Uterus (tissue), 2 donors: ENCODE data around the gene CDX1.

Experiments
- POLR2A ChIP-seq, 2 donors: fragments of 450-650 bp; IDR thresholded peaks; one replicate each; pipeline ENCODE4 v1.6.1; 2016; ENCODE audit warnings: antibody characterized with exemption in 2 of 2, mild to moderate bottlenecking in 1 of 2, moderate library complexity in 1 of 2
- TF ChIP-seq, protein P1 (sequence below), 4 experiments: fragments of 200-600 bp in 2 of 4; fragments of 450-650 bp in 2 of 4; sonication (generic) in 2 of 4; IDR thresholded peaks; one replicate each; pipeline ENCODE4 v1.5.1; 2016 to 2019; ENCODE audit warnings: antibody characterized with exemption in 4 of 4, mild to moderate bottlenecking in 2 of 4, moderate library complexity in 1 of 4

DNA sequence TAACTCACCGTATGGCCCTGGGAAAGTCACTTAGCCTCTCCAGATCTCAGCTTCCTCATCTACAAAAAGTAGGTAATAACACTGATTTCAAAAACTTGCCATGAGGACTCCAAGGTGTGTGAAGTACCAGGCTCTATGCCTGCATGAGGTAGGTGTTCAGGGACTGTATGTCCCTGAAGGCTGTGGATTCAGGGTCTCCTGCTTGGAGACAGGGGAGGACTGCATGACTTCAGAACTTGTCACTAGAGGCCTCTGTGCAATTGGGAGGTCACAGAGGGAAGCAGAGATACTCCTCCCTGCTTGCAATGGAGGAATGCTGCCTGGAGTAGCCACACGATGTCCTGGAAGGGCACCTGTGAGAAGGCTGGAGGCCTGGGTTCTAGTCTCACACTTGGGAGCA is 13.1 kb upstream of the CDX1 start:
- TF ChIP-seq, protein P1, sequence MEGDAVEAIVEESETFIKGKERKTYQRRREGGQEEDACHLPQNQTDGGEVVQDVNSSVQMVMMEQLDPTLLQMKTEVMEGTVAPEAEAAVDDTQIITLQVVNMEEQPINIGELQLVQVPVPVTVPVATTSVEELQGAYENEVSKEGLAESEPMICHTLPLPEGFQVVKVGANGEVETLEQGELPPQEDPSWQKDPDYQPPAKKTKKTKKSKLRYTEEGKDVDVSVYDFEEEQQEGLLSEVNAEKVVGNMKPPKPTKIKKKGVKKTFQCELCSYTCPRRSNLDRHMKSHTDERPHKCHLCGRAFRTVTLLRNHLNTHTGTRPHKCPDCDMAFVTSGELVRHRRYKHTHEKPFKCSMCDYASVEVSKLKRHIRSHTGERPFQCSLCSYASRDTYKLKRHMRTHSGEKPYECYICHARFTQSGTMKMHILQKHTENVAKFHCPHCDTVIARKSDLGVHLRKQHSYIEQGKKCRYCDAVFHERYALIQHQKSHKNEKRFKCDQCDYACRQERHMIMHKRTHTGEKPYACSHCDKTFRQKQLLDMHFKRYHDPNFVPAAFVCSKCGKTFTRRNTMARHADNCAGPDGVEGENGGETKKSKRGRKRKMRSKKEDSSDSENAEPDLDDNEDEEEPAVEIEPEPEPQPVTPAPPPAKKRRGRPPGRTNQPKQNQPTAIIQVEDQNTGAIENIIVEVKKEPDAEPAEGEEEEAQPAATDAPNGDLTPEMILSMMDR (IDR thresholded peaks at IDR 0.05), result no peak
- TF ChIP-seq POLR2A (IDR thresholded peaks at IDR 0.05), result no peak
